Measurements from ENCODE around the gene ATP6V1C2.
"Not testable (repeated sequence)": the region's sequence is repeated elsewhere in the genome, so short reads cannot be mapped to it uniquely, and the experiment has no call there.

The ATP6V1C2 gene

GRCh38 chr2:10795508-10796046 is 74.1 kb downstream of the ATP6V1C2 start:
- Histone ChIP-seq H3K36me3 (ENCODE audit: control insufficient read depth, insufficient read depth, low read length) (peaks cover 22% of the 10 kb centered on the region), H3K4me1 (ENCODE audit: control insufficient read depth, insufficient read depth, low read length) (no peaks in the 10 kb centered on the region), H3K27ac (ENCODE audit: low read depth, low read length) (no peak overlapping the region), H3K4me3 (ENCODE audit: low read length) (no peak overlapping the region), H3K27me3 (ENCODE audit: control insufficient read depth, insufficient read depth, low read length) (no peaks in the 10 kb centered on the region), H3K9ac (ENCODE audit: low read length) (no peak overlapping the region)

GRCh38 chr2:10796703-10797102 is 75.3 kb downstream of the ATP6V1C2 start:
- no peak overlapping the region for H3K27ac ChIP-seq (ENCODE audit: low read depth, low read length)
- H3K4me3 ChIP-seq (ENCODE audit: low read length) = no peak overlapping the region
- no peak overlapping the region for H3K9ac ChIP-seq (ENCODE audit: low read length)
- no peaks in the 10 kb centered on the region for H3K27me3 ChIP-seq (ENCODE audit: control insufficient read depth, insufficient read depth, low read length)
- H3K4me1 ChIP-seq (ENCODE audit: control insufficient read depth, insufficient read depth, low read length) = no peaks in the 10 kb centered on the region
- H3K36me3 ChIP-seq (ENCODE audit: control insufficient read depth, insufficient read depth, low read length) = peaks cover 19% of the 10 kb centered on the region

GRCh38 chr2:10798783-10799182 is 77.4 kb downstream of the ATP6V1C2 start:
- Histone ChIP-seq H3K9ac (ENCODE audit: low read length) (no peak overlapping the region), H3K4me1 (ENCODE audit: control insufficient read depth, insufficient read depth, low read length) (no peaks in the 10 kb centered on the region), H3K4me3 (ENCODE audit: low read length) (no peak overlapping the region), H3K27me3 (ENCODE audit: control insufficient read depth, insufficient read depth, low read length) (no peaks in the 10 kb centered on the region), H3K27ac (ENCODE audit: low read depth, low read length) (no peak overlapping the region), H3K36me3 (ENCODE audit: control insufficient read depth, insufficient read depth, low read length) (peaks cover 16% of the 10 kb centered on the region)

- H3K4me1 ChIP-seq (ENCODE audit: control insufficient read depth, insufficient read depth, low read length) = no peaks in the 10 kb centered on the region
- no peak overlapping the region for H3K4me3 ChIP-seq (ENCODE audit: low read length)
- H3K27me3 ChIP-seq (ENCODE audit: control insufficient read depth, insufficient read depth, low read length) = no peaks in the 10 kb centered on the region
- peaks cover 13% of the 10 kb centered on the region for H3K36me3 ChIP-seq (ENCODE audit: control insufficient read depth, insufficient read depth, low read length)
- no peak overlapping the region for H3K27ac ChIP-seq (ENCODE audit: low read depth, low read length)
- no peak overlapping the region for H3K9ac ChIP-seq (ENCODE audit: low read length)
Measured at GRCh38 chr2:10800163-10800562, 78.7 kb downstream of the ATP6V1C2 start.

GRCh38 chr2:10802657-10803056 is 81.2 kb downstream of the ATP6V1C2 start:
- H3K36me3 ChIP-seq (ENCODE audit: control insufficient read depth, insufficient read depth, low read length) = peaks cover 5% of the 10 kb centered on the region
- no peaks in the 10 kb centered on the region for H3K4me1 ChIP-seq (ENCODE audit: control insufficient read depth, insufficient read depth, low read length)
- no peaks in the 10 kb centered on the region for H3K27me3 ChIP-seq (ENCODE audit: control insufficient read depth, insufficient read depth, low read length)
- H3K27ac ChIP-seq (ENCODE audit: low read depth, low read length) = no peak overlapping the region
- H3K9ac ChIP-seq (ENCODE audit: low read length) = no peak overlapping the region
- no peak overlapping the region for H3K4me3 ChIP-seq (ENCODE audit: low read length)

- not testable (repeated sequence) for H3K27ac ChIP-seq (ENCODE audit: low read depth, low read length); H3K4me3 ChIP-seq (ENCODE audit: low read length)
Measured at GRCh38 chr2:10805990-10806389, 84.6 kb downstream of the ATP6V1C2 start.

GRCh38 chr2:10806543-10806942 is 85.1 kb downstream of the ATP6V1C2 start:
- Histone ChIP-seq H3K4me3 (ENCODE audit: low read length) (no peak overlapping the region), H3K27ac (ENCODE audit: low read depth, low read length) (no peak overlapping the region), H3K9ac (ENCODE audit: low read length) (no peak overlapping the region), H3K27me3 (ENCODE audit: control insufficient read depth, insufficient read depth, low read length) (no peaks in the 10 kb centered on the region), H3K4me1 (ENCODE audit: control insufficient read depth, insufficient read depth, low read length) (peaks cover 6% of the 10 kb centered on the region), H3K36me3 (ENCODE audit: control insufficient read depth, insufficient read depth, low read length) (no peaks in the 10 kb centered on the region)

More at GRCh38 chr2:10805990-10806389, 84.6 kb downstream of the ATP6V1C2 start:
- not testable (repeated sequence) for H3K9ac ChIP-seq (ENCODE audit: low read length); H3K36me3 ChIP-seq (ENCODE audit: control insufficient read depth, insufficient read depth, low read length); H3K4me1 ChIP-seq (ENCODE audit: control insufficient read depth, insufficient read depth, low read length); H3K27me3 ChIP-seq (ENCODE audit: control insufficient read depth, insufficient read depth, low read length)

GRCh38 chr2:10810202-10811161 is 89.1 kb downstream of the ATP6V1C2 start:
- H3K4me1 ChIP-seq (ENCODE audit: control insufficient read depth, insufficient read depth, low read length) = peaks cover 11% of the 10 kb centered on the region
- peak overlapping the region; percentile 56 for H3K27ac ChIP-seq (ENCODE audit: low read depth, low read length)
- no peaks in the 10 kb centered on the region for H3K27me3 ChIP-seq (ENCODE audit: control insufficient read depth, insufficient read depth, low read length)
- H3K4me3 ChIP-seq (ENCODE audit: low read length) = peak overlapping the region; percentile 10
- no peaks in the 10 kb centered on the region for H3K36me3 ChIP-seq (ENCODE audit: control insufficient read depth, insufficient read depth, low read length)
- no peak overlapping the region for H3K9ac ChIP-seq (ENCODE audit: low read length)

GRCh38 chr2:10811517-10811916 is 90.1 kb downstream of the ATP6V1C2 start:
- H3K9ac ChIP-seq (ENCODE audit: low read length) = peak overlapping the region; percentile 16
- no peaks in the 10 kb centered on the region for H3K36me3 ChIP-seq (ENCODE audit: control insufficient read depth, insufficient read depth, low read length)
- H3K27ac ChIP-seq (ENCODE audit: low read depth, low read length) = peak overlapping the region; percentile 77
- H3K4me3 ChIP-seq (ENCODE audit: low read length) = peak overlapping the region; percentile 80
- H3K4me1 ChIP-seq (ENCODE audit: control insufficient read depth, insufficient read depth, low read length) = peaks cover 11% of the 10 kb centered on the region
- no peaks in the 10 kb centered on the region for H3K27me3 ChIP-seq (ENCODE audit: control insufficient read depth, insufficient read depth, low read length)

- H3K4me3 ChIP-seq (ENCODE audit: low read length) = peak within 1 kb of the TSS; percentile 80
- H3K4me1 ChIP-seq (ENCODE audit: control insufficient read depth, insufficient read depth, low read length) = peaks cover 11% of the 10 kb centered on the region
- H3K27me3 ChIP-seq (ENCODE audit: control insufficient read depth, insufficient read depth, low read length) = no peaks in the 10 kb centered on the region
- H3K36me3 ChIP-seq (ENCODE audit: control insufficient read depth, insufficient read depth, low read length) = no peaks in the 10 kb centered on the region
- H3K9ac ChIP-seq (ENCODE audit: low read length) = peak within 1 kb of the TSS; percentile 66
- H3K27ac ChIP-seq (ENCODE audit: low read depth, low read length) = peak within 1 kb of the TSS; percentile 77
Measured at GRCh38 chr2:10812362-10813162, 91.1 kb downstream of the ATP6V1C2 start, which contains the start of gene PDIA6. Gene PDIA6, minus strand, starts transcription at chr2:10812785. Its CDS starts 89 bp downstream, at chr2:10812696.

GRCh38 chr2:10813163-10814138 is 92.0 kb downstream of the ATP6V1C2 start:
- peak overlapping the region; percentile 65 for H3K27ac ChIP-seq (ENCODE audit: low read depth, low read length)
- H3K9ac ChIP-seq (ENCODE audit: low read length) = peak overlapping the region; percentile 54
- H3K27me3 ChIP-seq (ENCODE audit: control insufficient read depth, insufficient read depth, low read length); H3K36me3 ChIP-seq (ENCODE audit: control insufficient read depth, insufficient read depth, low read length): not testable (repeated sequence)
- peak overlapping the region; percentile 72 for H3K4me3 ChIP-seq (ENCODE audit: low read length)
- peaks cover 11% of the 10 kb centered on the region for H3K4me1 ChIP-seq (ENCODE audit: control insufficient read depth, insufficient read depth, low read length)
